ENCODE measurements around the gene SYTL2.
A peak's percentile ranks its signal among the peaks of the same experiment; 100 is the strongest.

Gene SYTL2

GRCh38 chr11:85749287-85749834 lies 61.6 kb downstream of the SYTL2 start:
- DNase-seq (ENCODE audit: low read depth), result no peak
- no peak for TF ChIP-seq CTCF (IDR thresholded peaks at IDR 0.05; ENCODE audit: insufficient read depth, low read depth, low read length, missing control alignments)
- no peak overlapping the region for H3K4me3 ChIP-seq (ENCODE audit: low read length)

GRCh38 chr11:85748455-85748891 lies 62.5 kb downstream of the SYTL2 start:
- no peak overlapping the region for H3K4me3 ChIP-seq (ENCODE audit: low read length)
- peak; percentile 31 for DNase-seq (ENCODE audit: low read depth)
- TF ChIP-seq CTCF (IDR thresholded peaks at IDR 0.05; ENCODE audit: insufficient read depth, low read depth, low read length, missing control alignments), result no peak

- H3K4me3 ChIP-seq (ENCODE audit: low read length), result no peak overlapping the region
- no peak for DNase-seq (ENCODE audit: low read depth)
- TF ChIP-seq CTCF (IDR thresholded peaks at IDR 0.05; ENCODE audit: insufficient read depth, low read depth, low read length, missing control alignments), result no peak
Observed at GRCh38 chr11:85746670-85747069, 64.3 kb downstream of the SYTL2 start.

GRCh38 chr11:85745626-85746025 lies 65.3 kb downstream of the SYTL2 start:
- no peak for DNase-seq (ENCODE audit: low read depth)
- no peak overlapping the region for H3K4me3 ChIP-seq (ENCODE audit: low read length)
- no peak for TF ChIP-seq CTCF (IDR thresholded peaks at IDR 0.05; ENCODE audit: insufficient read depth, low read depth, low read length, missing control alignments)

- TF ChIP-seq CTCF (IDR thresholded peaks at IDR 0.05; ENCODE audit: insufficient read depth, low read depth, low read length, missing control alignments), result no peak
- DNase-seq (ENCODE audit: low read depth), result peak; percentile 72
- H3K4me3 ChIP-seq (ENCODE audit: low read length), result no peak overlapping the region
Observed at GRCh38 chr11:85742873-85743275, 68.1 kb downstream of the SYTL2 start.

GRCh38 chr11:85742348-85742747 lies 68.6 kb downstream of the SYTL2 start:
- DNase-seq (ENCODE audit: low read depth), result no peak
- TF ChIP-seq CTCF (IDR thresholded peaks at IDR 0.05; ENCODE audit: insufficient read depth, low read depth, low read length, missing control alignments), result no peak
- no peak overlapping the region for H3K4me3 ChIP-seq (ENCODE audit: low read length)

All from epithelial cell of esophagus (primary cell).